Glutamatergic neuron (in vitro differentiated cells): Measurements from ENCODE around the gene TMEM233. TPM values are rescaled to one million over a fixed set of nuclear protein-coding genes. Genes with fewer than 3 reads are reported as not detected.
"Not testable (repeated sequence)": the region's sequence is repeated elsewhere in the genome, so short reads cannot be mapped to it uniquely, and the experiment has no call there.

Source experiments
- DNase-seq: peaks from one replicate; pipeline ENCODE4 v3.0.0; 2022
- H3K27ac Mint-ChIP-seq: one replicate; pipeline ENCODE4 v1.8.0; 2020; ENCODE audit warnings: mild to moderate bottlenecking, mixed read lengths, inconsistent platforms; ENCODE audit not compliant: unreplicated experiment
- H3K27me3 Mint-ChIP-seq: one replicate; pipeline ENCODE4 v1.8.0; 2020; ENCODE audit warnings: mild to moderate bottlenecking, moderate library complexity, mixed read lengths, inconsistent platforms; ENCODE audit not compliant: unreplicated experiment
- H3K36me3 Mint-ChIP-seq: one replicate; pipeline ENCODE4 v1.8.0; 2020; ENCODE audit warnings: mild to moderate bottlenecking, mixed read lengths, inconsistent platforms; ENCODE audit not compliant: unreplicated experiment
- H3K4me1 Mint-ChIP-seq: one replicate; pipeline ENCODE4 v1.8.0; 2020; ENCODE audit warnings: mild to moderate bottlenecking, low read depth, mixed read lengths, inconsistent platforms; ENCODE audit not compliant: unreplicated experiment
- H3K4me3 Mint-ChIP-seq: one replicate; pipeline ENCODE4 v1.8.0; 2020; ENCODE audit warnings: mild to moderate bottlenecking, mixed read lengths, inconsistent platforms; ENCODE audit not compliant: unreplicated experiment
- H3K9me3 Mint-ChIP-seq: one replicate; pipeline ENCODE4 v1.8.0; 2020; ENCODE audit warnings: mild to moderate bottlenecking, moderate library complexity, mixed read lengths, inconsistent platforms; ENCODE audit not compliant: unreplicated experiment
- CTCF ChIP-seq: fragments of 200-600 bp; sonication (generic); IDR thresholded peaks from one replicate; pipeline ENCODE4 v1.5.0; 2021; ENCODE audit not compliant: partially characterized antibody, unreplicated experiment
- total RNA-seq: library from RNA; stranded (reverse); fragmentation: NEBNext Ultra II Directional; extraction: Animal tissue kit (Norgen Biotek cat#: 25700); gene quantifications from one replicate; pipeline ENCODE4 v1.2.1, GENCODE V29; 2021; ENCODE audit not compliant: unreplicated experiment

TMEM233 gene
- total RNA-seq, 1 donor from 2014 or later, result not detected

DNA sequence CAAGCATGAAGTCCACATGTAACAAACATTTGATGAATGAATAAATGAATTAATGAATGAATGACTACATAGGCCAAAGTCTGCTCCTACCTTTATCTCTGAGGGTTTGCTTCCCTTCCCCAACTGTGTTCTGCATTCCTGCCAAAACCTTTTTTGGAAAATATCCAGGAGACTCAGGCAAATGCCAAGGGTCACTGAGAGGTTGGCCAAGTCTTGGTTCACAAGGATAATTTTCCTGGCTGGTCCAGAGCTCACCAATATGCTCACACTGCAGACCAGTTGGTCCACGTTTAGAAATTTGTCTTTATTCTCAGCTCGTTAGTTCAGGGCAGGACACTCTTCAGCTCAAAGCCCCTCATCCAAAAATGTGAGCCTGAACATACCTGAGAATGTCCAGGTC lies 10.2 kb downstream of the TMEM233 start:
- Mint-ChIP-seq H3K27ac (no peak overlapping the region), H3K9me3 (no peaks in the 10 kb centered on the region), H3K4me3 (no peak overlapping the region), H3K4me1 (no peaks in the 10 kb centered on the region), H3K36me3 (peaks cover 2% of the 10 kb centered on the region), H3K27me3 (peaks cover 7% of the 10 kb centered on the region)
- DNase-seq, result no peak
- no peak for TF ChIP-seq CTCF

DNA sequence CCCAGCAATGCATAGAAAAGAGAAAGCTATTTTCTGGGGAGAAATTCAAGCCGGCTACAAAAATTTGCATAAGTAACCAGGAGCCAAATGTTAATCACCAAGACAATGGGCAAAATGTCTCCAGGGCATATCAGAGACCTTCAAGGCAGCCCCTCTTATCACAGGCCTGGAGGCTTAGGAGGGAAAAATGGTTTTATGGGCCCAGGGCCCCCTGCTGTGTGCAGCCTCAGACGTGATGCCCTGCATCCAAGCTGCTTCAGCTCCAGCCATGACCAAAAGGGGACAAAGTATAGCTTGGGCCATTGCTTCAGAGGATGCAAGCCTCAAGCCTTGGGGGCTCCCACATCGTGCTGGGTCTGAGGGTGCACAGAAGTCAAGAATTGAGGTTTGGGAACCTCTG lies 15.8 kb downstream of the TMEM233 start:
- peaks cover 9% of the 10 kb centered on the region for H3K27me3 Mint-ChIP-seq
- TF ChIP-seq CTCF, result no peak
- no peaks in the 10 kb centered on the region for H3K4me1 Mint-ChIP-seq
- DNase-seq, result no peak
- no peak overlapping the region for H3K27ac Mint-ChIP-seq
- H3K4me3 Mint-ChIP-seq, result no peak overlapping the region
- peaks cover 2% of the 10 kb centered on the region for H3K9me3 Mint-ChIP-seq
- H3K36me3 Mint-ChIP-seq, result peaks cover 12% of the 10 kb centered on the region

GRCh38 chr12:119613319-119613936 lies 19.9 kb downstream of the TMEM233 start:
- no peaks in the 10 kb centered on the region for H3K4me1 Mint-ChIP-seq
- peaks cover 5% of the 10 kb centered on the region for H3K27me3 Mint-ChIP-seq
- H3K4me3 Mint-ChIP-seq, result no peak overlapping the region
- DNase-seq, result no peak
- no peak overlapping the region for H3K27ac Mint-ChIP-seq
- TF ChIP-seq CTCF, result no peak
- H3K36me3 Mint-ChIP-seq, result peaks cover 13% of the 10 kb centered on the region
- H3K9me3 Mint-ChIP-seq, result peaks cover 5% of the 10 kb centered on the region

GRCh38 chr12:119614705-119615104 lies 21.1 kb downstream of the TMEM233 start:
- no peak overlapping the region for H3K4me3 Mint-ChIP-seq
- peaks cover 5% of the 10 kb centered on the region for H3K9me3 Mint-ChIP-seq
- no peak for TF ChIP-seq CTCF
- peaks cover 4% of the 10 kb centered on the region for H3K27me3 Mint-ChIP-seq
- DNase-seq, result no peak
- peaks cover 9% of the 10 kb centered on the region for H3K36me3 Mint-ChIP-seq
- H3K4me1 Mint-ChIP-seq, result no peaks in the 10 kb centered on the region
- H3K27ac Mint-ChIP-seq, result no peak overlapping the region

- Mint-ChIP-seq H3K27ac (no peak overlapping the region), H3K4me3 (no peak overlapping the region), H3K9me3 (peaks cover 4% of the 10 kb centered on the region), H3K36me3 (peaks cover 5% of the 10 kb centered on the region), H3K27me3 (peaks cover 4% of the 10 kb centered on the region), H3K4me1 (no peaks in the 10 kb centered on the region)
- no peak for DNase-seq
- no peak for TF ChIP-seq CTCF
These were observed 22.2 kb downstream of the TMEM233 start for GRCh38 chr12:119615518-119616475.

GRCh38 chr12:119618328-119618896 lies 24.8 kb downstream of the TMEM233 start:
- not testable (repeated sequence) for H3K27me3 Mint-ChIP-seq, H3K4me3 Mint-ChIP-seq, DNase-seq, H3K36me3 Mint-ChIP-seq, H3K9me3 Mint-ChIP-seq, H3K27ac Mint-ChIP-seq, H3K4me1 Mint-ChIP-seq
